GM21390 (cell line): ENCODE data around the gene PDE1A.
"Not testable (repeated sequence)": the region's sequence is repeated elsewhere in the genome, so short reads cannot be mapped to it uniquely, and the experiment has no call there.

Experiments used
- ATAC-seq: cut with Tn5 transposase; IDR thresholded peaks from one replicate; pipeline ENCODE4 v1.9.1; 2021; ENCODE audit not compliant: unreplicated experiment

The PDE1A gene

GRCh38 chr2:182410120-182410519, 16.7 kb downstream of the PDE1A start:
- ATAC-seq = no peak

- no peak for ATAC-seq
Measured at GRCh38 chr2:182406221-182406620, 20.6 kb downstream of the PDE1A start.

GRCh38 chr2:182404975-182405561, 21.8 kb downstream of the PDE1A start:
- no peak for ATAC-seq

- no peak for ATAC-seq
Measured at GRCh38 chr2:182404092-182404491, 22.7 kb downstream of the PDE1A start.

- ATAC-seq = no peak
Measured at GRCh38 chr2:182393270-182393760, 33.5 kb downstream of the PDE1A start.

- no peak for ATAC-seq
Measured at GRCh38 chr2:182391443-182391842, 35.4 kb downstream of the PDE1A start.

GRCh38 chr2:182386267-182386880, 40.5 kb downstream of the PDE1A start:
- ATAC-seq = not testable (repeated sequence)

GRCh38 chr2:182384860-182385259, 42.0 kb downstream of the PDE1A start:
- no peak for ATAC-seq

GRCh38 chr2:182381225-182381624, 45.6 kb downstream of the PDE1A start:
- ATAC-seq = no peak

- ATAC-seq = no peak
Measured at GRCh38 chr2:182379241-182379640, 47.6 kb downstream of the PDE1A start.

GRCh38 chr2:182378759-182379158, 48.1 kb downstream of the PDE1A start:
- no peak for ATAC-seq

- no peak for ATAC-seq
Measured at GRCh38 chr2:182377467-182377866, 49.4 kb downstream of the PDE1A start.

GRCh38 chr2:182375862-182376261, 51.0 kb downstream of the PDE1A start:
- no peak for ATAC-seq

GRCh38 chr2:182372661-182373060, 54.2 kb downstream of the PDE1A start:
- no peak for ATAC-seq

- no peak for ATAC-seq
Measured at GRCh38 chr2:182368996-182369395, 57.8 kb downstream of the PDE1A start.

GRCh38 chr2:182368446-182368845, 58.4 kb downstream of the PDE1A start:
- ATAC-seq = no peak

- no peak for ATAC-seq
Measured at GRCh38 chr2:182367401-182367800, 59.4 kb downstream of the PDE1A start.

GRCh38 chr2:182366628-182367027, 60.2 kb downstream of the PDE1A start:
- no peak for ATAC-seq

GRCh38 chr2:182365855-182366254, 61.0 kb downstream of the PDE1A start:
- ATAC-seq = no peak

- no peak for ATAC-seq
Measured at GRCh38 chr2:182361477-182361876, 65.4 kb downstream of the PDE1A start.

- no peak for ATAC-seq
Measured at GRCh38 chr2:182360663-182361260, 66.1 kb downstream of the PDE1A start.

- no peak for ATAC-seq
Measured at GRCh38 chr2:182359990-182360662, 66.7 kb downstream of the PDE1A start.
